ENCODE data around the gene PRORP. TPM values are rescaled to one million over a fixed set of nuclear protein-coding genes. Genes with fewer than 3 reads are reported as not detected.

Gene PRORP
- total RNA-seq, 1 experiment from 2014 or later, result 44.1 TPM

DNA sequence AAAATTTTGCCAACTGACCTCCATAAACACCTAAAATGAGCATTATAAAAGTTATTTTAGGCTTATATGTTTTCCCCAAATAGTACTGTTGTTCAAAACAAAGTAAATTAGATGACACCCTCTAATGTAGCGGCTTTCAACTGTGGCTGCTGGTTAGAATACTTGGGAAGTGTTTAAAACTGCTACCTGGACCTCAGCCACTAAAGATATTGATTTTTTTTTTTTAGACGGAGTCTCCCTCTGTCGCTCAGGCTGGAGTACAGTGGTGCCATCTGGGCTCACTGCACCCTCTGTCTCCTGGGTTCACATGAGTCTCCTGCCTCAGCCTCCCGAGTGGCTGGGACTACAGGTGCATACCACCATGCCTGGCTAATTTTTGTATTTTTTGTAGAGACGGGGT lies 16.2 kb downstream of the PRORP start (continued):
- TF ChIP-seq ARID4B (CRISPR knock-in tag; IDR thresholded peaks at IDR 0.05; ENCODE audit: borderline replicate concordance) (no peak), ZNF317 (CRISPR knock-in tag; IDR thresholded peaks at IDR 0.05; ENCODE audit: borderline replicate concordance, low read depth) (no peak), ZBTB21 (CRISPR knock-in tag; IDR thresholded peaks at IDR 0.05; ENCODE audit: borderline replicate concordance) (no peak), JAZF1 (CRISPR knock-in tag; IDR thresholded peaks at IDR 0.05) (no peak), EMX1 (CRISPR knock-in tag; IDR thresholded peaks at IDR 0.05) (no peak), GRHL2 (CRISPR knock-in tag; IDR thresholded peaks at IDR 0.05; ENCODE audit: insufficient replicate concordance, severe bottlenecking) (no peak), GTF2I (CRISPR knock-in tag; conservative IDR thresholded peaks at IDR 0.05) (no peak)

DNA sequence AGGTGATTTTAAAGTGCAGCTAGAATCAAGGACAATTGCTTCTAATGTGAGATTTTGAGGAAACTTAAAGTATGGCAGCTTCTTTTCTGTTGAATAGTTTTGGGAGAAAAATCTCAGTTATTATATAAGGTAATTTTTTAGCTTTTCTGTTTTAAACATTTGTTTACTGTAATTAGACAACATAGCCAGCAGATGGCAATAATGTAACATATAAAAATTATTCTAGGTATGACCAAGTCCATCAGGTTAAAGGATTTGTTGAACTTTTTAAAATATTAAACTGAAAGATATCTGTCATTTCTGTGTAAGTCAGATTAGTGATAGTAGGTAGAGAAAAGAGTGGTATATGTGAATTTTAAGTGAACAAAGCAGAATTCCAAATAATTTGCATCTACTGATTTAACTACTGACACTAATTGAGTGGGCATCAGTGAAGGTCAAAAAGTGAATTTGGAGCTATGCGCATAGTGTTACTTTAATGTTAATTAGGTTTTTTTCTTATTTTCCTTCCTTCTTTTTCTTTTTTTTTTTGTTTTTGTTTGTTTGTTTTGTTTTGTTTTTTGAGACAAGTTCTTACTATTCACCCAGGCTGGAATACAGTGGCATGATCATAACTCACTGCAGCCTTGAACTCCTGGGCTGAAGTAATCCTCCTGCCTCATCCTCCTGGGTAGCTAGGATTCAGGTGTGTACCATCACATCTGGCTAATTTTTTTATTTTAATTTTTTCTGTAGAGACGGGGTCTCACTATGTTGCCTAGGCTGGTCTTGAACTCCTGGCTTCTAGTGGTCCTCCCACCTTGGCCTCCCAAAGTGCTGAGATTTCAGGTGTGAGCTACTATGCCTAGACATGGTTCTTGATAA lies 18.6 kb downstream of the PRORP start:
- Mint-ChIP-seq H3K9me3 (no peaks in the 10 kb centered on the region), H3K4me3 (no peak overlapping the region), H3K36me3 (peaks cover 2% of the 10 kb centered on the region), H3K27me3 (ENCODE audit: low read depth) (no peaks in the 10 kb centered on the region), H3K27ac (no peak overlapping the region), H3K4me1 (peaks cover 2% of the 10 kb centered on the region; the same call in 1 of the 2 replicates)
- TF ChIP-seq GTF2I (CRISPR knock-in tag; conservative IDR thresholded peaks at IDR 0.05), result no peak
- no peak for TF ChIP-seq RORB (CRISPR knock-in tag; IDR thresholded peaks at IDR 0.05)
- TF ChIP-seq MYBL2 (CRISPR knock-in tag; IDR thresholded peaks at IDR 0.05), result no peak
- no peak for TF ChIP-seq ZNF416 (CRISPR knock-in tag; IDR thresholded peaks at IDR 0.05)
- TF ChIP-seq ZNF232 (CRISPR knock-in tag; IDR thresholded peaks at IDR 0.05), result no peak
- no peak for TF ChIP-seq MXD4 (CRISPR knock-in tag; IDR thresholded peaks at IDR 0.05; ENCODE audit: borderline replicate concordance)
- no peak for TF ChIP-seq CBFB (CRISPR knock-in tag; IDR thresholded peaks at IDR 0.05; ENCODE audit: low read depth)
- no peak for ATAC-seq
- DNase-seq (ENCODE audit: low spot score), result no peak
- ChIA-PET CTCF (interaction anchor here (0.5 to 1.4 kb wide), 11 partner anchors 15 to 567 kb away, joined by 3 to 6 read pairs (median 3); partner anchors contain the start of gene PSMA6), POLR2A (no interaction called here)

- Mint-ChIP-seq H3K4me1 (peaks cover 2% of the 10 kb centered on the region; the same call in 1 of the 2 replicates), H3K36me3 (peaks cover 10% of the 10 kb centered on the region), H3K27me3 (ENCODE audit: low read depth) (no peaks in the 10 kb centered on the region), H3K27ac (no peak overlapping the region), H3K4me3 (no peak overlapping the region), H3K9me3 (peaks cover 7% of the 10 kb centered on the region)
- CTCF ChIA-PET, result interaction anchor here (0.7 kb wide), 1 partner anchor 261 kb away, joined by 5 read pairs; the partner anchor contains the start of gene NFKBIA
- ATAC-seq, result no peak
- POLR2A ChIA-PET, result no interaction called here
- TF ChIP-seq CREB1 (CRISPR knock-in tag; IDR thresholded peaks at IDR 0.05), result no peak
- TF ChIP-seq GABPB1 (CRISPR knock-in tag; IDR thresholded peaks at IDR 0.05), result peak; percentile 31; the same call in 1 of the 2 replicates
- no peak for DNase-seq (ENCODE audit: low spot score)
Observed at GRCh38 chr14:35144029-35144428, 21.7 kb downstream of the PRORP start.

- DNase-seq (ENCODE audit: low spot score) (no peak), ATAC-seq (no peak)
- Mint-ChIP-seq H3K4me3 (no peak overlapping the region), H3K9me3 (peaks cover 9% of the 10 kb centered on the region), H3K27me3 (ENCODE audit: low read depth) (no peaks in the 10 kb centered on the region), H3K27ac (no peak overlapping the region), H3K36me3 (peaks cover 24% of the 10 kb centered on the region), H3K4me1 (no peaks in the 10 kb centered on the region)
- TF ChIP-seq GABPB1 (CRISPR knock-in tag; IDR thresholded peaks at IDR 0.05) (0 out of 2 replicates have a peak, but pooled peaks have one; percentile 20), ZNF232 (CRISPR knock-in tag; IDR thresholded peaks at IDR 0.05) (no peak)
- ChIA-PET POLR2A (no interaction called here), CTCF (interaction anchor here (0.6 kb wide), 1 partner anchor 68 kb away, joined by 3 read pairs; no protein-coding TSS in a partner anchor)
Observed at GRCh38 chr14:35146711-35147149, 24.4 kb downstream of the PRORP start.

All from WTC11 (cell line).